HG03064 (cell line): ENCODE results near the gene OCIAD1.
"Not testable (repeated sequence)": the region's sequence is repeated elsewhere in the genome, so short reads cannot be mapped to it uniquely, and the experiment has no call there.

Experiments used
- ATAC-seq: cut with Tn5 transposase; IDR thresholded peaks from one replicate; pipeline ENCODE4 v1.9.1; 2021; ENCODE audit warnings: low read depth; ENCODE audit not compliant: unreplicated experiment

OCIAD1 gene

DNA sequence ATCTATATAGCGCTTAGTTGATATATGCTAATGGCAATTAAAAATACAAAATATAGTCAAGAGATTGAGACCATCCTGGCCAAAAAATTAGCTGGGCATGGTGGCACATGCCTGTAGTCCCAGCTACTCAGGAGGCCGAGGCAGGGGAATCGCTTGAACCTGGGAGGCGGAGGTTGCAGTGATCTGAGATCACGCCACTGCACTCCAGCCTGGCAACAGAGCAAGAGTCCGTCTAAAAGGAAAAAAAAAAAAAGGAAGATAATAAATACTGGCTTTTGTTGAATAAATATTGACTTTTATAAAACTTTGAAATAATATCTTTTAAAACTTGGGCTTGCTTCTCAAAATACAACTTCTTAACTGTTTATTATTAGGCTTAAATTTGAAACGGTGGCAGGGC lies 14.6 kb upstream of the OCIAD1 start:
- not testable (repeated sequence) for ATAC-seq

GRCh38 chr4:48816971-48817370 lies 13.9 kb upstream of the OCIAD1 start:
- no peak for ATAC-seq

DNA sequence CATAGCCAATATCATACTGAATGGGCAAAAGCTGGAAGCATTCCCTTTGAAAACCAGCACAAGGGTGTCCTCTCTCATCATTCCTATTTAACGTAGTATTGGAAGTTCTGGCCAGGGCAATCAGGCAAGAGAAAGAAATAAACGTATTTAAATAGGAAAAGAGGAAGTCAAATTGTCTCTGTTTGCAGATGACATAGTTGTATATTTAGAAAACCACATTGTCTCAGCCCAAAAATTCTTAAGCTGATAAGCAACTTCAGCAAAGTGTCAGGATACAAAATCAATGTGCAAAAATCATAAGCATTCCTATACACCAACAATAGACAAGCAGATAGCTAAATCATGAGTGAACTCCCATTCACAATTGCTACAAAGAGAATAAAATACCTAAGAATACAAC lies 9.5 kb upstream of the OCIAD1 start:
- ATAC-seq, result not testable (repeated sequence)

DNA sequence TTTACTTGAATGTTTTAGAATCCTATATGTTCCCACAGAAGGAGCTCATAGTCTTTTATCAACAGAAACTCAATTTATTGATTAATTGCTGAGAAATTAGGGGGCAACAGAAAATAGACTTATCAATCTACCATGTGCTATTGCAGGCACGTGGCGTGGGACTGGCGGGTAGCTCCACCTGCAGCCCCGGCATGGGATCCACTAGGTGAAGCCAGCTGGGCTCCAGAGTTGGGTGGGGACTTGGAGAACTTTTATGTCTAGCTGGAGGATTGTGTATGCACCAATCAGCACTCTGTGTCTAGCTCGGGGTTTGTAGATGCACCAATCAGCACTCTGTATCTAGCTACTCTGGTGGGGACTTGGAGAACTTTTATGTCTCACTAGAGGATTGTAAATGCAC lies 3.3 kb upstream of the OCIAD1 start:
- ATAC-seq, result no peak

- no peak for ATAC-seq
Observed at GRCh38 chr4:48831532-48832030, 693 bp downstream of the OCIAD1 start.

GRCh38 chr4:48832571-48832970 lies 1.7 kb downstream of the OCIAD1 start:
- ATAC-seq, result no peak

DNA sequence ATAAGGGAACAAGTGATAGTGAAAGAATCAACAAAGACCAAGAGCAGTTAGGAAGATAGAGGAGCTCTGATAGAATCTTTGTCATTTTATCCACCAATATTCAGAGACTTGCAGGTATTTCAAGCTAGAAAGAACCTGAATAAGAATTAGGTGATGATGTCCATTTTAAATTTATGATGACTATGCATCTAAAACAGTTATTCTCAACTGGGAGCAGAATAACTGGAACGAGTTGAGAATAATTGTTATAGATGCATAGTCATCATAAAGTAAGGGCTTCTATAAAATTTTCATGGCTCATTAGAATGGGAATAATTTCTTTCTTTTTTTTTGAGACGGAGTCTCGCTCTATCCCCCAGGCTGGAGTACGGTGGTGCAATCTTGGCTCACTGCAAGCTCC lies 5.8 kb downstream of the OCIAD1 start:
- no peak for ATAC-seq

DNA sequence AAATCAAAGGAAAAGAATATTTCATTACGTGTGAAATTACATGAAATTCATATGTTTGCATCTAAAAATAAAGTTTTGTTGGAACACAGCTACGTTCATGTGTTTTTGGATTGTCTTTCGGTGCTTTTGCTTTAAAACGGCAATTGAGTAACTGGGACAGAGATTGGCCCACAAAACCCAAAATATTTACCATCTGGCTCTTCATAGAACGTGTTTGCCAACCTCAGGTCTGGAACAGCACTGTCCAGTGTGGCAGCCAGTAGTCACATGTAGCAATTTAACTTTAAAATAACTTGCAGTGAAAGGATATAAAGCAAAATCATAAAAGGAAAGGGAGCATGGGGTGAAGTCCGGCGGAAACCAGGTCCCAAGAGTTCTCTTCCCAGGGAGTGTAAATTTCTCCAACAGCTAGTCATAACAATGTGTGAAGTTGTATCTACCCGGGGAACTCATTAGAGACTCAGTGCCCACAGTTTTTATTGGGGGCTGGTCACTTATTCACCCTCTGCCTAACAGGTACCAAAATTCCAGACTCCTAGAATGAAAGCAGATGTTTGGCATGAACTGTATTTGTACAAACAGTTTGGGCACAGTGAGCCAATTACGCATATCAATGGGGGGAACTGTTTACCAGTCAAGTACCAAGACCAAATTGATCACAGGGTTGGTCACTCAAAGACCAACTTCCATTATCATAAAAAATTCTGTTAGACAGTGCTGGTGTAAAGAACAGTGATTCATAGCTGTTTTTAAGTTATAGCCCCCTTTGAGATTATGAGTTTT lies 10.3 kb downstream of the OCIAD1 start:
- ATAC-seq, result no peak

DNA sequence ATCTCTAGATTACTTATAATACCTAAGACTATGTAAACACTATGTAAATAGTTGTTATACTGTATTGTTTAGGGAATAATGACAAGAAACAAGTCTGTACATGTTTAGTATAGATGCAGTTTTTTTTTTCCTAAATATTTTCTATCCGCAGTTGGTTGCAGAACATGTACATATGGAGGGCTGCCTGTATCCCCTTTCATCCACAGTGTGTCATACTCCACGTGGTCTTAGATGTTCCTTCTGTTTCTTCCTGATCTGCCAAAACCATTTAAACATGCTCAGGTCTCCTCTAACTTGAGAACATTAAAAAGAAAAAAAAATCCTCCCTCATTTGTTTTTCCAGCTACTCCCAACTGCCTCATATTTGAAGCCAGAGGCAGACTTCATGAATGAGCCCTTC lies 14.0 kb downstream of the OCIAD1 start:
- no peak for ATAC-seq

DNA sequence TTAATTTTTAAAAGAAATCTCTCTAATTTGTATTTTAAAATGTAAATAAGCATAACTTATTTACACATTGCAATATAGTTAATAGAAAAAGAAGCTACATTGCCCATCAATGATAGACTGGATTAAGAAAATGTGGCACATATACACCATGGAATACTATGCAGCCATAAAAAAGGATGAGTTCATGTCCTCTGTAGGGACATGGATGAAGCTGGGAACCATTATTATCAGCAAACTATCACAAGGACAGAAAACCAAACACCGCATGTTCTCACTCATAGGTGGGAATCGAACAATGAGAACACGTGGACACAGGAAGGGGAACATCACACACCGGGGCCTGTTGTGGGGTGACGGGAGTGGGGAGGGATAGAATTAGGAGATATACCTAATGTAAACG lies 17.9 kb downstream of the OCIAD1 start:
- ATAC-seq, result not testable (repeated sequence)

DNA sequence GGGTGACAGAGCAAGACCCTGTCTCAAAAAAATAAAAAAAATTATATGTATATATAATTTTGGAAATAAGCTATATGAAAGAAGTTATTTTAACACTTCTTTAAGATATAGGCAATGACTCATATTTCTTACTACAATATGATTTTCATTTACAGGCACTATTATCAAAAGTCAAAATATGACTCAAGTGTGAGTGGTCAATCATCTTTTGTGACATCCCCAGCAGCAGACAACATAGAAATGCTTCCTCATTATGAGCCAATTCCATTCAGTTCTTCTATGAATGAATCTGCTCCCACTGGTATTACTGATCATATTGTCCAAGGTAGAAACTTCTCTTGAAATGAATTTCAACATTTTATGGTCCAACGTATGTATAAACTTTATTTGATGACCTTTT lies 20.8 kb downstream of the OCIAD1 start:
- no peak for ATAC-seq

DNA sequence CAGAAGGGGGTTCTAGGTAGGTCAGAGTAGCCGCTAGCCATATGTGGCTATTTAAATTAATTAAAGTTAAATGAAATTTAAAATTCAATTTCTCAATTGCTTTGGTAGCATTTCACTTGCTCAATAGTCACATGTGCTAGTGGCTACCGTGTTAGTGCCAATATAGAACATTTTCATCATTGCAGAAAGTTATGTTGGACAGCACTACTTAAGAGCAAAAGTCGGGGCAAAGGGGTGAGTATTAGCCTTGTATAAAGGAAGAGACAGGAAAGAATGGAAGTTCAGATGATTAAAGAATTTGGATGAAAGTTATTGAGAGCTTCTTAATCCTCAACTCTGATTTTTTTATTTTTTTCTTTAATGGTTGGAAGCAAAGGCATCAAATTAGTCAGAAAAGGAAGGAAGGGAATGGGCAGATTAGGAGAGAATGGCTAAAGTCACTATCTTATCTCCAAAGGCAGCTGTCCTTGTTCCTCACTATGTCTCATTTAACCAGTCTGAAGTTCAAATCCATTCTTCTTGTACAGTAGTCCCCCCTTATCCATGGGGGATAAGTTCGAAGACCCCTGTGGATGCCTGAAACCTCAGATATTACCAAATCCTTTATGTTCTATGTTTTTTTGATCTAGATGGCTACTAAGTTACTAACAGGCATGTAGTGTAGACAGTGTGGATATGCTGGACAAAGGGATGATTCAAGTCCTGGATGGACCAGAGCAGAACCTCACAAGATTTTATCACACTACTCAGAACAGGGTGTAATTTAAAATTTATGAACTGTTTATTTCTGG lies 22.9 kb downstream of the OCIAD1 start:
- ATAC-seq, result no peak

- no peak for ATAC-seq
Observed at GRCh38 chr4:48854395-48854683, 23.5 kb downstream of the OCIAD1 start.

- ATAC-seq, result no peak
Observed at GRCh38 chr4:48854982-48855381, 24.1 kb downstream of the OCIAD1 start.

DNA sequence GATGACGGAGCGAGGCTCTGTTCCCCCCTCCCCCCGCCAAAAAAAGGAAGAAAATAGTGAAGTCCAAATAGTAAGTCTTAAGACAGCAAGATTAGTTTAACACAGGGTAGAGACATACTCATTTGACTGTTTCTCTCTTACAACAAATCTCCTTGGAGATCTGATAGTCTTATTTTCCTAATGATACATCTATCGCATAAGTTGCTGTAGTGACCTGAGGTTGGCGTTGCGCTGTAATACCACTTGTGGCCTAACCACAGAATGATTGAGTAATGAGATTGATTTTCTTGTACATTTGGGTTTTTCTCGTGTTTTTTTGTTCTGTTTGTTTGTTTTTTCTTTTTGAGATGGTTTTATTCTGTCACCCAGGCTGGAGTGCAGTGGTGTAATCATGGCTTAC lies 27.2 kb downstream of the OCIAD1 start:
- no peak for ATAC-seq

DNA sequence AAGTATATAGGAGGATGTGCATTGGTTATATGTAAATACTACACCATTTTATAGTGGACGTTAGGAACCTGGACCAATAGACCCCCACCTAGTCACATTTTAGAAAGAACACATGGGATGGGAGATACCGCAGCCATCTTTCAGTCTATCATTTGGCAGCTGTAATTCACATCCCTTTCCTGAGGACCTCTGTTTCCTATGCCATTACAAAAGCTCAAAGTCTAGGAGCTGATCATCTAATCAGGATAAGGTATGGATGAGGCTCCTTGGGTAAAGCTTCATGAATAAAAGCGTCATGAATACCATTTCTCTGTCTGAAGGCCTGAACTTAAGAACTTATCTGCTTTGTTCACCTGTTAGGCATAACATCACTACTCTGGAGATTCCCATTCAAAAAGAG lies 31.1 kb downstream of the OCIAD1 start:
- ATAC-seq, result no peak

DNA sequence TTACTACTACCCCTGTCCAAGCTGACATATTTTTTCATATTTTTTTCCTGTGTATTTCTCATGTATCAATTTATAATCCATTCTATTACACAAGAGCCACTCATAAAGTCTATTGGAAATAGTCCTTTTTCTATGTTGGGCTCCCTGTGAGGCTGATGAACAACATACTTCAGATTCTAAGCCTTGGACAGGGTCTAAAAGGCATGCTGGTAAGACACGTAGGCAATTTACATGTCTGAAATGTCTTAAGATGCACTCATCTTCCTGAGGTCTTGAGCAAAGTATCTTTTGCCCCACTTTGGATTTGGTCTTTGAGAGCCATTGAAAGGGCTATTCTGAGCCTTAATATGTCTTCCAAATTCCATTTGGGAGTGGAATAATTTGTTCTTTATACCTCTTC lies 31.8 kb downstream of the OCIAD1 start:
- no peak for ATAC-seq

DNA sequence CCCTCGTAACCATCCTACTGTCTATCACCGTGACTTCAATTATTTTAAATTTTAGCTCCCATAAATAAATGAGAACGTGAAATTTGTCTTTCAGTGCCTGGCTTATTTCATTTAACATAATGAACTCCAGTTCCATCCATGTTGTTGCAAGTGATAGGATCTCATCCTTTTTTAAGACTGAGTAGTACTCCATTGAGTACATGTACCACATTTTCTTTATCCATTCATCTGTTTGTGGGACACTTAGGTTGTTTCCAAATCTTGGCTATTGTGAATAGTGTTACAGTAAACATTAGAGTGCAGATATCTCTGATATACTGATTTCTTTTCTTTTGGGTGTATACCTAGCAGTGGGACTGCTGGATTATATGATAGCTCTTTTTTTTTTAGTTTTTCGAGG lies 32.8 kb downstream of the OCIAD1 start:
- no peak for ATAC-seq

GRCh38 chr4:48864696-48865095 lies 33.8 kb downstream of the OCIAD1 start:
- not testable (repeated sequence) for ATAC-seq

GRCh38 chr4:48877827-48878535 lies 47.1 kb downstream of the OCIAD1 start:
- ATAC-seq, result no peak
